Rectal smooth muscle tissue (tissue), 1 donor: ENCODE measurements around the gene CYTH1.

ENCODE experiments used
- H3K27ac ChIP-seq: one replicate; pipeline ENCODE4 v1.7.0; 2013; ENCODE audit warnings: low read depth, low read length, inconsistent platforms
- H3K27me3 ChIP-seq: one replicate; pipeline ENCODE4 v1.7.0; 2013; ENCODE audit warnings: low read length; ENCODE audit not compliant: control insufficient read depth, insufficient read depth
- H3K36me3 ChIP-seq: one replicate; pipeline ENCODE4 v1.7.0; 2013; ENCODE audit warnings: low read length; ENCODE audit not compliant: control insufficient read depth, insufficient read depth
- H3K4me1 ChIP-seq: one replicate; pipeline ENCODE4 v1.7.0; 2013; ENCODE audit warnings: low read length; ENCODE audit not compliant: control insufficient read depth, insufficient read depth
- H3K4me3 ChIP-seq: one replicate; pipeline ENCODE4 v1.7.0; 2013; ENCODE audit warnings: low read length
- H3K9ac ChIP-seq: one replicate; pipeline ENCODE4 v1.7.0; 2013; ENCODE audit warnings: low read length

CYTH1 gene

DNA sequence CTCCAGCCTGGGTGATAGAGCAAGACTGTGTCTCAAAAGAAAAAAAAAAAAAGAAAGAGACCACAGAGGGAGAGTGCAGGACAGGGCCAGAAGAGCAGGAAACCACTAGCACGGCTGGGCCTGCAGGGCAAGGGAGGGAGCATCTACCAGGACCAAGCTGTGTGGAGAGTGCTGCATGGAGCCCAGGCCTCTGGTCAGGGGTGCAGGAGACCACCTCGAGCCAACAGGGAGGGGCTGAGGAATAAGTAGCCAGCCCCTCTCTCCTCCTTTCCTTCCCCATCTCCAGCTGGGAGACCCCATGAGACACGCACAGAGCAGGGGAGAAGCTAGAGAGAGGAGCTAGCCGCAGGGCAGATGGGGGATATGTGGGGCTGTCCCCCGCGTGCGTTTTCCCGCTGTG is 137.8 kb downstream of the CYTH1 start:
- Histone ChIP-seq H3K9ac (no peak overlapping the region), H3K27me3 (no peaks in the 10 kb centered on the region), H3K4me1 (no peaks in the 10 kb centered on the region), H3K4me3 (no peak overlapping the region), H3K27ac (no peak overlapping the region), H3K36me3 (no peaks in the 10 kb centered on the region)

DNA sequence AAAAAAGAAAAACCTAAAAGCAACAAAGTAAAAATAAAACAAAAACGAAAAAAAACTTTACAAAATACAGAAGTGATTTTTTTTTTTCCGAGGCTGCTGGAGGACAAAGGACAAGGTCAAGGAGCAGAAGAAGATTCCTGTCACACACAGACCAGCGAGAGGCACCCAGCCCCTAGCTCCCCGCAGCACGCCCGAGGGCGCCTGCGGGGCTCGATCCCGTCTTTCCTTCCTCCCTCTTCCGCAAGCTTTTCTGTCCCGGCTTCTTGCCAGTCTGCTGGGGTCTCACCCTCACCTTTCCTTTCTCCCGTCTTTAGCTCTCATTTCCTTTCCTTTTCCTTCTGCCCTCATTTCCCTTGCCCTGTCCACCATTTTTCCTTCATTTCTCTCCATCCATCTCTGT is 138.7 kb downstream of the CYTH1 start:
- Histone ChIP-seq H3K9ac (no peak overlapping the region), H3K4me3 (no peak overlapping the region), H3K36me3 (no peaks in the 10 kb centered on the region), H3K27me3 (no peaks in the 10 kb centered on the region), H3K4me1 (no peaks in the 10 kb centered on the region), H3K27ac (no peak overlapping the region)

DNA sequence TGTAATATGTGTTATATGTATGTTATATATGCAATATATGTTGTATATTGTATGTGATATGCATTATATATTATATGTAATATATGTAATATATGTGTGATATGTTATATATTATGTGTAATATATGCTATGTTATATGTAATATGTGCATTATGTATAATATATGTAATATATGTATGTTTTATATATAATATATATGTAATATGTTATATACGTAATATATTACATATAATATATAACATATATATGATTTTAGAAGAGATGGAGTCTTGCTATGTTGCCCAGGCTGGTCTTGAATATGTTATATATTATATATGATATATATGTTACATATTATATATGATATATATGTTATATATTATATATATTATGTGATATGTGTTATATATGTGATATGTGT is 139.4 kb downstream of the CYTH1 start:
- H3K36me3 ChIP-seq = no peaks in the 10 kb centered on the region
- no peak overlapping the region for H3K4me3 ChIP-seq
- H3K27ac ChIP-seq = no peak overlapping the region
- no peaks in the 10 kb centered on the region for H3K4me1 ChIP-seq
- H3K9ac ChIP-seq = no peak overlapping the region
- no peaks in the 10 kb centered on the region for H3K27me3 ChIP-seq

DNA sequence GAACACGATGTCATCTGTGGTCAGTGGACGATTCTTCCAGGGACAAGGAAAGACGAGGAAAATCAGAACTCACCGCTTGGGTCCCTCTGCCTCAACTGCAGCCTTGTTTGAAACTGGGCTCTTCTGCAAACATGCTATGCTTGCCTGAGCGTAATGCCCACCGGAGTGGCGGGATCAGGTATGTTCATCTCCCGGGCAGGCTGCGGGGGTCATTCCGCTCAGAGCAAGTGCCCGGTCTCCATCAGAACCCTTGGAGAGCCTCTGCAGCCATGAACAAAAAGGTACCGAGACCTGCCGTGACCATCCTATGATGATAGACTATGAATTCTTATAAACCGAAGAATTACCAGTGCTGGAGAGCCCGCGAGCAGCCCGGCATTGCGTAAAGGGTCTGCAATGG is 140.4 kb downstream of the CYTH1 start:
- H3K27ac ChIP-seq = no peak overlapping the region
- no peaks in the 10 kb centered on the region for H3K36me3 ChIP-seq
- H3K27me3 ChIP-seq = no peaks in the 10 kb centered on the region
- H3K4me3 ChIP-seq = no peak overlapping the region
- no peaks in the 10 kb centered on the region for H3K4me1 ChIP-seq
- no peak overlapping the region for H3K9ac ChIP-seq

DNA sequence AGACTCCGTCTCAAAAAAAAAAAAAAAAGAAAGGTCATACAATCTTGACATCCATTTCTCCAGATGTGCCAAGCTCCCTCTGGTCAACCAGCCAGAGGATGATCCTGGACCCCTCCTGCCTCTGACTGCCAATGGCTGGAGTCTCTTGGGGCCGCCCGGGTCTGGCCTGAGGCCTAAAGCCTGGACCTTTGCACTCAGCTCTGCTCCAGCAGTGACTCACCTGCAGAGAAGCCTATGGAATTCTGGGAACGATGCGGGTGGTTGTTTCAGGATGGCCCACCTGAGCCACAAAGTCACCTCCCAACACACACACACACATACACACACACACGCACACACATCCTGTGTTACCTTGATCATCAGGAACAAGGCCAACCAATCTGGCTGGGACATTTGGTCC is 140.8 kb downstream of the CYTH1 start:
- Histone ChIP-seq H3K27ac (no peak overlapping the region), H3K4me1 (no peaks in the 10 kb centered on the region), H3K9ac (no peak overlapping the region), H3K4me3 (no peak overlapping the region), H3K36me3 (no peaks in the 10 kb centered on the region), H3K27me3 (no peaks in the 10 kb centered on the region)

DNA sequence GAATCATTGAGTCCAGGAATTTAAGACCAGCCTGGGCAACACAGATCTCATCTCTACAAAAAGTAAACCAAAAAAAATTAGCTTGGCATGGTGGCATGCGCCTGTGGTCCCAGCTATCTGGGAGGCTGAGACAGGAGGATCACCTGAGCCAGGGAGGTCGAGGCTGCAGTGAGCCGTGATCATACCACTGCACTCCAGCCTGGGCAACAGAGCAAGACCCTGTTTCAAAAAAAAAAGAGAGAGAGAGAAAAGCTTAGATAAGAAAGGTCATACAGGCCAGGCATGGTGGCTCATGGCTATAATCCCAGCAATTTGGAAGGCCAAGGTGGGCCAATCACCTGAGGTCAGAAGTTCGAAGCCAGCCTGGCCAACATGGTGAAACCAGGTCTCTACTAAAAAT is 141.4 kb downstream of the CYTH1 start:
- Histone ChIP-seq H3K9ac (no peak overlapping the region), H3K27ac (no peak overlapping the region), H3K4me1 (no peaks in the 10 kb centered on the region), H3K36me3 (no peaks in the 10 kb centered on the region), H3K27me3 (no peaks in the 10 kb centered on the region), H3K4me3 (no peak overlapping the region)

DNA sequence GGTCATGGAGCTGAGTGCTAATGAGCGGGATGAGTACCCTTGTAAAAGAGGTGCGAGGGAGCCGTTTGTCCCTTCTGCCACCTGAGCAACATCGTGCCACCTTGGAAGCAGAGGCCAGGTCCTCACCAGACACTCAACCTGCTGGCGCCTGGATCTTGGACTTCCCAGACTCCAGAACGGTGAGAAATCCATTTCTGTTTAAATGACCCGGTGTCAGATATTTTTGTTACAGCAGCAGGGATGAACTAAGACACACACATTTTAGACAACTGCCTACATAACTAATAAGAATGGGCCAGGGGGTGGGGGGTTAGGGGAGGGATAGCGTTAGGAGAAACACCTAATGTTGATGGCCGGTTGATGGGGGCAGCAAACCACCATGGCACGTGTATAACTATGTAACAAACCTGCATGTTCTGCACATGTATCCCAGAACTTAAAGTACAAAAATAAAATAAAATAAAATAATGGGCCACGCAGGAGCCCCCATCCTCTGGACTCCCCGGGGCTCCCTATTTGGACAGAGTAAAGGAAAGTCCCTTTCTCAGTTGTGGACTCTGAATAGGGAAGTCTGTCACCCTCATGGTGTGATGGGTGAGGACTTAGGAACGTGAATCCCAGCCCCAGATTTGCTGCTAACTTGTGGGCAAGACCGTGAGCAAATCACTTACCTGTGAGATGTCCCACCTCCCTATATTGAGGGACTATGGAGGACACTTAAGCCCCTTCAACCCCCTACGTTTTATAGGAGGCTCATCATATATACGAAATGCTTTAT is 144.2 kb downstream of the CYTH1 start:
- Histone ChIP-seq H3K4me3 (no peak overlapping the region), H3K9ac (no peak overlapping the region), H3K36me3 (no peaks in the 10 kb centered on the region), H3K27ac (no peak overlapping the region), H3K27me3 (no peaks in the 10 kb centered on the region), H3K4me1 (no peaks in the 10 kb centered on the region)

DNA sequence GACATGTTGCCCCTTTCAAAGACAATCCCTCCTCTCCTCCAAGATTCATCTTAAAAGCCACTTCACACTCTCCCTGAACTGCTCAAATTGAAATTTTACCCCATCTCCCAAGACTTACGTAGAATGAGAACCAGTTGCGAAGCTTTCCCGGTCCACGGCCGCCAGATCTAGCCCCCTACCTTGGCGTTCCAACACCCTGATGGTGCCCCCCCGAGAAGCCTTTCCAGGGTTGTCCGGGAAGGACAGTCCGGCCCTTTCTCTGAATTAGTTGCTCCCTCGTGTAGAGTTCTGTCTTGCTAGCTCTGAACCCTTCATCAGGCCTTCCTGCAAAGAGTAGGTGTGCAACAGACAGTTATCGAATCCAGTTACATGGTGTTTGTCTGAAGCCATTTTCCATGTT is 144.9 kb downstream of the CYTH1 start:
- Histone ChIP-seq H3K27ac (no peak overlapping the region), H3K9ac (no peak overlapping the region), H3K4me3 (no peak overlapping the region), H3K27me3 (no peaks in the 10 kb centered on the region), H3K4me1 (no peaks in the 10 kb centered on the region), H3K36me3 (no peaks in the 10 kb centered on the region)

DNA sequence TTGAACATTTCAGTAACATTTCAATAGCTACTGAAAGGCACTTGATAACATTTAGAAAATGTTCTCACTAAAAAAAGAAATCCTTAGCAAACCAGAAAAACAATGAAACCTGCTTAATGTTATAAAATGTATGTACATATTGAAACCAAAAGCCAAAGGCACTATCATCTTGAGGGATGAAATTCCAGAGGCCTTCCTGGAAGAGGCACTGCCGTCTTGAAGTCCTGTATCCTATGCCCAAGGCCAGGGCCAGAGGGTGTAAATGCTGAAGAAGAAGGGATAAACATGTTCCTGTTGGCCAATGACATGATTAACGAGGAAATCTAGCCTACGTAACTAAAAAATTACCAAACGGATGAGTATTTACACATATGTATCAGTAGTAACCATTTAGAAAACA is 147.9 kb downstream of the CYTH1 start:
- no peak overlapping the region for H3K27ac ChIP-seq
- no peaks in the 10 kb centered on the region for H3K36me3 ChIP-seq
- H3K4me1 ChIP-seq = no peaks in the 10 kb centered on the region
- H3K27me3 ChIP-seq = no peaks in the 10 kb centered on the region
- H3K9ac ChIP-seq = no peak overlapping the region
- no peak overlapping the region for H3K4me3 ChIP-seq

DNA sequence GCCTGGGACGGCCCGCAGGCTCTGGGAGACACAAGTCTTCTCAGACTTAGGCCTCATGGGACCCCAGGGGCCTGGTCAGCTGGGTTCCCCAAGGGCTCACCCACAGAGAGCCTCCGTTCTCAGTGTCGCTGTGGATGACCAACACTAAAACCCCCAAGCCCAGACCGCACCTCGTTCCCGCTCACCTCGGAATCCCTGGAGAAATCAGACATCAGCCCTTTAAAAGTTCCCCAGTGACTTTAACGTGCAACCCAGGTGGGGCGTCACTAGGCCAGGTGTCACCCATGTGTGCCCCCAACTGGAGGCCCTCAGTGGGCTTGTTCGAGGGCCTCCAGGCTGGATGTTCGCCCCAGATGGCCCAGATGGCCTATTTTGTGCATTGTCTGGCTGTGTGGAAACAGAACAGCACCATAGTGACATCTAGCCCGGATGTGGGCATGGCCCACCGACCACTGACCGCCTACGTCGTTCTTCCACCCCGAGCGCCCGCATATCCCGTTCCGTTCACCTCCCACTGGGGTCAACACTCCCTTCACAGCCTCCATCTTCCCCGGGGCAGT is 152.6 kb downstream of the CYTH1 start:
- Histone ChIP-seq H3K9ac (no peak overlapping the region), H3K4me3 (no peak overlapping the region), H3K27me3 (no peaks in the 10 kb centered on the region), H3K27ac (no peak overlapping the region), H3K4me1 (no peaks in the 10 kb centered on the region), H3K36me3 (no peaks in the 10 kb centered on the region)

DNA sequence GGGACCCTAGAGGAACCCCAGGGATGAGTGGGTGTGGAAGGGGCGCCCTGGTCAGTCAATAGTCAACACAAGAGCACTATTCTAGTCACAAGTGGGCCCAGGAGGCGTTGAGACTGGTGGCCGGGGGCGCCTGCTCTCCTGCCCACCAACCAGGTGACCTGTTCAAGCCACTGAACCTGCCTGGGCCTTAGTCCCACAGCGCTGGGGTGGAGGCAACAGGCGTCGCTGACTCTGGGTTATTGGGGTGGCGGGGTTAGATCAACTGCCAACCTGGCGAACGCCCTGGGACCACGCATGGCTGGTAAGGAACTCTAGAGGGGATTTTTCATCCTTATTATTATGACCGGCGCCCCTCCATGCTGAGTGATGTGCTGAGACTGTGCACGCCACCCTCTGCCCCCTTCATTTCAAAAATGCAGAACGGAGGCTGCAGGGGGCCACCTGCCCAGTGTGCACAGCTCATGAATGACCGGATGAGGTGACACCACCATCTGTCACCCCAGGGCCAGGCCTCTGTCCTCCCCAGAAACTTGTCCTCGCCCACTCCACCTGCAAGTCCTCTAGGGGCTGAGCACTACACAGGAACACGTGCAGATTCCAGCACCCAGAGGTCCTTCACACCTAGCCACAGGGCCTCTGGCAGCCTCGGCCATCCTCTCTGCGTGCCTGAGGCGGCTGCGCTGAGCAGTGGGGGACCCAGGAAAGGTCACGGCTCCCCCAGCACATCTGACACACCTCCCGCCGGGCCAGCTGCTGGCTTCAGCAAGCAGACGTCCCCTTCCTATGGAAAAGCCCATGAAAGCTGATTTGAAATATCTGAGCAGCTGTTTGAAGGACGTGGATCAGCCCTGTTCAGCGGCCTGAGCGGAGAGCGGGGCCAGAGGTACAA is 153.3 kb downstream of the CYTH1 start:
- Histone ChIP-seq H3K27ac (no peak overlapping the region), H3K36me3 (no peaks in the 10 kb centered on the region), H3K4me3 (no peak overlapping the region), H3K9ac (no peak overlapping the region), H3K4me1 (no peaks in the 10 kb centered on the region), H3K27me3 (no peaks in the 10 kb centered on the region)

DNA sequence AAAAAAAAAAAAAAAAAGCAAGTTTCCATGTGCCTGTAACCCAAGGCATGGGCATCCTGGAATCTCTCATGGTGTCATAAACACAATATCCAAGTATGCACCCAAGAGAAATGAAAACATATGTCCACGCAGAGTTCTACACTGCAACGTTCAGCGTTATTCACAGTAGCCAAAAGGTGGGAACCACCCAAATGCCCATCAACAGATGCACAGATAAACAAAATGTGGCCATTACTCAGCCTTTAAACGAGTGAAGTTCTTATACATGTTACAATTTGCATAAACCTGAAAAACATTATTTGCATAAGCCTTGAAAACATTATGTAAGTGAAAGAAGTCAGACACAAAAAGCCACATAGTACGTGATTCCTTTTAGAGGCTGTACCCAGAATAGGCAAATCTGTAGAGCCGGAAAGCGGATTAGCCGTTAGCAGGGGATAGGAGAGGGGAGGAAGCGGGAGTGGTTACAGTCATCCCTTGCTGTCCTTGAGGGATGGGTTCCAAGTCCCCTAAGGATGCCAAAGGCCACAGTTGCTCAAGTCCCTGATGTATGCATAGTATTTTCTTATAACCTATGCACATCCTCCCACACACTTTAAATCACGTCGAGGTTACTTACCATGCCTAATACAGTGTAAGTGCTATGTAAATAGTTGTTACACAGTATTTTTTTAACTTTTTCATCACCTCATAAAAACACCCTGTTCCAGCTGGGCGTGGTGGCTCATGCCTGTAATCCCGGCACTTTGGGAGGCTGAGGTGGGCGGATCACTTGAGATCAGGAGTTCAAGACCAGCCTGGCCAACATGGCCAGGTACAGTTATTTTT is 157.5 kb downstream of the CYTH1 start:
- no peak overlapping the region for H3K9ac ChIP-seq
- H3K27me3 ChIP-seq = no peaks in the 10 kb centered on the region
- H3K4me3 ChIP-seq = no peak overlapping the region
- no peak overlapping the region for H3K27ac ChIP-seq
- no peaks in the 10 kb centered on the region for H3K4me1 ChIP-seq
- no peaks in the 10 kb centered on the region for H3K36me3 ChIP-seq
